Stimulated activated CD4-positive, alpha-beta T cell treated with anti-CD3 and anti-CD28 coated beads, Interleukin-12 subunit alpha, Interleukin-12 subunit beta, amount 100 ng/mL, for 24 hours (primary cell): ENCODE results near the gene CLIP2.
"Not testable (repeated sequence)": the region's sequence is repeated elsewhere in the genome, so short reads cannot be mapped to it uniquely, and the experiment has no call there.

Source experiments
- DNase-seq, 2 experiments: peaks; one replicate each; pipeline ENCODE4 v3.0.0-alpha.2; 2020; ENCODE audit warnings: low read depth in 2 of 2

CLIP2 gene

DNA sequence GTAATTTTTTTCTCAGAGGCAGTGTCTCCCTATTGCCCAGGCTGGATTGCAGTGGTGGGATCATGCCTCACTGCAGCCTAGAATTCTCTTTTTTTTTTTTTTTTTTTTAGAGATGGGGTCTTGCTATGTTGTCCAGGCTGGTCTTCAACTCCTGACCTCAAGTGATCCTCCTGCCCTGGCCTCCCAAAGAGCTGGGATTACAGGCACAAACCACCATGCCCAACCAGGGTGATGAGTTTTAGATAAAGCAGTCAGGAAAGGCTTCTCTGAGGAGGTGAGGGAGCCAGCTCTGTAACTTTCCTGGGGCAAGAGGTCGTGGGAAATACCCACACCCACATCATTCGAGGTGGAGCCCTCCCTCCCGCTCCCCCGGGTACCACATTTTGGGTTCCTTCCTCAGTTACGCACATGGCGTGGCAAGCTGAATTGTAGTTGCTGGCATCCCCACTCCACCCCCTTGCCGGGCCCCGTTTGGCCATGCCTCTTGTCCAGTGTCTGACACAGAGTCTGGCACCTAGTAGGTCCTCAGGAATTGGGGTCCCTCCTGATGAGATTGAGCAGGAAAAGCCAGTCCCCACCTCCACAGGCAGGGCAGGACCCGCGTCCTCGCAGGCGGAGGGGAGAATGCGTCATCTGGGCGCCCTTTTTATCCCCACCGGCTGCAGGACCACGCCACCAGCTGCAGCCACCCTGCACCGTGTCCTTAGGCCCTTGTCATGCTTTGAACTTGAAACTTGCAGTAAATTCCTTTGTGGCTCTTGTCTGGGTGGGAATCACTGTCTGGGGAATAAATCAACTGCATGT is 43.4 kb downstream of the CLIP2 start:
- DNase-seq = no peak

DNA sequence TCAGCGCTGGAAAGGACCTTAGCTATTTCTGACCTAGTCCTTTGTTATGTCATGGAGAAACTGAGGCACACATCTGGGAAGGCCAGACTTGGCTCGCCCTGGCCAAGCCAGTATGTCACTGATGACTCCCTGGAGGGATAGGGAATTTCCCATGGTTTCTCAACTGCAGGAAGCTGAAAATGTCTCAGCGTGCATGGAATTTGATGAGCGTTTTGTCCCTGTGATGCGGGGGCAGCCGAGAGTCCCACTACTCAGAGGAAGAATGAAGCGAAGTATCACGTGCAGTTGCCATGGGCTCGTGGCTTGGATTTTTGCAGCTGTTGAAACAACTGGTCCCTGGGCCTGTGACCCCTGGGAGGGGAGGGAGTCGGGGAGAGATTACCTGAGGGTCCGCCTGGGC is 44.8 kb downstream of the CLIP2 start:
- no peak for DNase-seq

DNA sequence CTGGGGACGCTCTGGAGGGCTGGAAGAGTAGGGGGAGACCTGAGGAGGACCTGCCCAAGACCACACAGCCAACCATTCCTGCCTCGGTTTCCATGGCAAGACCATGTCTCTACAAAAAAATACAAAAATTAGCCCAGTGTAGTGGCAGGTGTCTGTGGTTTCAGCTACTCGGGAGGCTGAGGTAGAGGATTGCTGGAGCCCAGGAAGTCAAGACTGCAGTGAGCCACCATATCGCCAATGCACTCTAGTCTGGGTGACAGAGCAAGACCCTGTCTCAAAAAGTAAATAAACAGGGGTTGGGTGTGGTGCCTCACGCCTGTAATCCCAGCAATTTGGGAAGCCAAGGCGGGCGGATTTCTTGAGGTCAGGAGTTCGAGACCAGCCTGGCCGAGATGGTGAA is 48.7 kb downstream of the CLIP2 start:
- no peak for DNase-seq

DNA sequence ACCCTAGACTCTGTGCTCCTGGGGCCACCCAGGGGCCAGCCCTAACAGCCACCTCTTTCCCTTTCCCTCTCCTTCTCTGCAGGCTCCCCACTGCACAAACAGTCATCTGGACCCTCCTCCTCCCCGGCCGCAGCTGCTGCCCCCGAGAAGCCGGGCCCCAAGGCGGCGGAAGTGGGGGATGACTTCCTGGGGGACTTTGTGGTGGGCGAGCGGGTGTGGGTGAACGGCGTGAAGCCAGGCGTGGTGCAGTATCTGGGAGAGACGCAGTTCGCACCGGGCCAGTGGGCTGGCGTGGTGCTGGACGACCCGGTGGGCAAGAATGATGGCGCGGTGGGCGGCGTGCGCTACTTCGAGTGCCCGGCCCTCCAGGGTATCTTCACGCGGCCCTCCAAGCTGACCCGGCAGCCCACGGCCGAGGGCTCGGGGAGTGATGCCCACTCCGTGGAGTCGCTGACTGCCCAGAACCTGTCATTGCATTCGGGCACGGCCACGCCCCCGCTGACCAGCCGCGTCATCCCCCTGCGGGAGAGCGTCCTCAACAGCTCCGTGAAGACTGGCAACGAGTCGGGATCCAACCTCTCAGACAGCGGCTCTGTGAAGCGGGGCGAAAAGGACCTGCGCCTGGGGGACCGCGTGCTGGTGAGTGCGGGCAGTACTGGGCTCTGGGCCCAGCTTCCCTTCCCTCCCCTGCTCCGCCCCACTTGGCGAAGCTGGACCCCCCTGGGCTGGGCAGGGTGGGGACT is 49.3 kb downstream of the CLIP2 start:
- DNase-seq = no peak

DNA sequence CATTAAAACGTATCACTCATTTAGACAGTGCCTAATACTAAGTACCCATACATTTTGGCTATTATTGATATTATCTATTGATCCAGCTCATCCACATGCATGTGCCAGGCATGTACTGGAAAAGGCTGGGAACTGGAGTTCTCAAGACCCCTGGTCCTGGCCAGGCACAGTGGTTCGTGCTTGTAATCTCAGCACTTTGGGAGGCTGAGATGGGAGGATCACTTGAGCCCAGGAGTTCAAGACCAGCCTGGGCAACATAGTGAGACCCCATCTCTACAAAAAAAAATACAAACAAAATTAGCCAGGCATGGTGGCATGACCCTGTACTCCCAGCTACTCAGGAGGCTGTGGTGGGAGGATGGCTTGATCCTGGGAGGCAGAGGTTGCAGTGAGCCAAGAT is 50.4 kb downstream of the CLIP2 start:
- not testable (repeated sequence) for DNase-seq

DNA sequence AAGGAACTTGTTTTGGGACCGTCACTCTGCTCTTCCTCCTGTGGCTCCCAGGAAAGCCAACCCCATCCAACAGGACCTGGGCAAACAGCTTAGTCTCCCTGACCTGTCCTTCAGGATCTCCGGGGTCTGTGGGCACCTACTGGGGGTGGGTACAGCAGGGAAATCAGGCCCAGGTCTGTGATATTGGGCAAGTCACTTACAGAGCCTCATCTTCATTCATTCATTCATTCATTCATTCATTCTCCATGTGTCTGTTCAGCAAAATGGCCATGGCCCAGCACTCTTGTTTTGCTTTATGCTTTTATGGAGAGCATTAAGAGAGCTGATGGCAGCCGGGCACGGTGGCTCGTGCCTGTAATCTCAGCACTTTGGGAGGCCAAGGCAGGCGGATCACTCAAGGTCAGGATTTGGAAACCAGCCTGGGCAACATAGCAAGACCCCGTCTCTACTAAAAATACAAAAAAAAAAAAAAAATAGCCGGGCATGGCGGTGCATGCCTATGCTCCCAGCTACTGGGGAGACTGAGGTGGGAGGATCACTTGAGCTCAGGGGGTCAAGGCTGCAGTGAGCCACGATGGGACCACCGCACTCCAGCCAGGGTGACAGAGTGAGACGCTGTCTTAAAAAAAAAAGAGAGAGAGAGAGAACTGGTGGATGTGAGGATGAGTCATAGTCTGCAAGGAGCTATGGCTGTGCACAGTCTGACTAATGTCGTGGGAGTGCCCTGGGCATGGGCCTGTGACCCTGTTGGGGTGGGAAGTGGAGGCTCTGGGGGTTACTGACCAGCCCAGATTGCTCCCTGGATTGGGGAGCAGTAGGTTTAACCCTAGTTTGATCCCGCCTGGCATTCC is 54.3 kb downstream of the CLIP2 start:
- DNase-seq = no peak

DNA sequence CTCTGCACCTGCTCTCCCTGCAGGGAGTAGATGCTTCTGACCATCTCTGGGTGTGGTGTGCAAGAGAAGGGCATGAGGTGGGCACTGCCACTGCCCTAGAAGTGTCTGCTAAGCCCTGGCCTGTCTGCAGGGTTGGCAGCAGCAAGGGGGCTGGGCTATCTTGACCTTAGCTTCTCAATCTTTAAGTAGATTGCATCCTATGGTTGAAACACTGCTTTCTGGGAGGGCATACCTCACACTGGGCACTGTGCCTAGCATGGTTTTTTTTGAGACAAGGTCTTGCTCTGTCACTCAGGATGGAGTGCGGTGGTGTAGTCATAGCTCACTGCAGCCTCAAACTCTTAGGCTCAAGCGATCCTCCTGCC is 54.9 kb downstream of the CLIP2 start:
- no peak for DNase-seq

DNA sequence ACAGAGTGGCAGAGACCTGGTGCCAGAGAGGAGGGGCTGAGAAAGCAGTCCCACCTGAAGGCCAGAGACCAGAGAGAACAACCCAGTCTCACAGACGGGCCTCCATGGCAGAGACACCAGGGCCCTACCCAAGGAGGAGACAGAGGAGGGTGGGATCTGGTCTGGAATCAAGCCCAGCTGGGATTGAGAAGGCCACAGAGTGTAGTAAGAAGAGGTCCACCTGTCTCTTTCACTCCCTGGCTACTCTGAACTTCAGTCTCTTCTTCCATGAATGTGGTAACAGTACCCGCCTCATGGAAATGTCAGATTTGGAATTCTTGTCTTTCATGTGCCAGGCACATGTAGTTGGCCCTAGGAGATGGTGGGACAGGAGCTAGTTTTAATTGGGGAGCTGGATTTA is 55.6 kb downstream of the CLIP2 start:
- no peak for DNase-seq

DNA sequence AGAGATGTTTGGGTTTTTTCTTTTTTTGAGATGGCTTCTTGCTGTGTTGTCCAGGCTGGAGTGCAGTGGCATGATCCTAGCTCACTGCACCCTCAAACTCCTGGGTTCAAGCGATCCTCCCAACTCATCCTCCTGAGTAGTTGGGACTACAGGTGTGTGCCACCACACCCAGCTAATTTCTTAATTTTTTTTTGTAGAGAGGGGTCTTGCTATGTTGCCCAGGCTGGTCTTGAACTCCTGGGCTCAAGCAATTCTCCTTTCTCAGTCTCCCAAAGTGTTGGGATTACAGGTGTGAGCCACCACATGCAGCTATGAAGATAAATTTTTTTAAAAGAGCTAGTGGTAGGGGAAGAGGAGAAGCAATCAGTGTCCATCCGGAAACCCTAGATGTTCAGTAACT is 56.8 kb downstream of the CLIP2 start:
- no peak for DNase-seq

DNA sequence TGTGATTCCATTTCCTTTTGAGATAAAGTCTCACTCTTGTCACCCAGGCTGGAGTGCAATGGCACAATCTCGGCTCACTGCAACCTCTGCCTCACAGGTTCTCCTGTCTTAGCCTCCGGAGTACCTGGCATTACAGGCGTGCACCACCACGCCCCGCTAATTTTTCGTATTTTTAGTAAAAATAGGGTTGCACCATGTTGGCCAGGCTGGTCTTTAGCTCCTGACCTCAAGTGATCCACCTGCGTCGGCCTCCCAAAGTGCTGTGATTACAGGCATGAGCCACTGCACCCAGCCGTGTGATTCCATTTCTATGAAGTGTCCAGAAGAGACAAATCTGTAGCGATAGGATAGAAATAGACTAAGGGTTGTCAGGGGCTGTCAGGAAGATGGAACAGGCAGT is 60.4 kb downstream of the CLIP2 start:
- no peak for DNase-seq

DNA sequence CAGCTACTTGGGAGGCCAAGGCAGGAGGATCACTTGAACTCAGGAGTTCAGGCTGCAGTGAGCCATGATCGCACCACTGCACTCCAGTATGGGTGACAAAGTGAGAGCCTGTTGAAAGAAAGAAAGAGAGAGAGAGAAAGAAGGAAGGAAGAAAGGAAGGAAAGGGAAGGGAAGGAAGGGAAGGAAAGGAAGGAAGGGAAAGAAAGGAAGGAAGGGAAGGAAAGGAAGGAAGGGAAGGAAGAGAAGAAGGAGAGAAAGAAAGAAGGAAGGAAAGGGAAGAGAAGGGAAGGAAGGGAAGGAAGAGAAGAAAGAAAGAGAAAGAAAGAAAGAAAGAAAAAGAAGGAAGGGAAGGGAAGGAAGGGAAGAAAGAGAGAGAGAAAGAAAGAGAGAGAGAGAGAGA is 61.5 kb downstream of the CLIP2 start:
- no peak for DNase-seq

DNA sequence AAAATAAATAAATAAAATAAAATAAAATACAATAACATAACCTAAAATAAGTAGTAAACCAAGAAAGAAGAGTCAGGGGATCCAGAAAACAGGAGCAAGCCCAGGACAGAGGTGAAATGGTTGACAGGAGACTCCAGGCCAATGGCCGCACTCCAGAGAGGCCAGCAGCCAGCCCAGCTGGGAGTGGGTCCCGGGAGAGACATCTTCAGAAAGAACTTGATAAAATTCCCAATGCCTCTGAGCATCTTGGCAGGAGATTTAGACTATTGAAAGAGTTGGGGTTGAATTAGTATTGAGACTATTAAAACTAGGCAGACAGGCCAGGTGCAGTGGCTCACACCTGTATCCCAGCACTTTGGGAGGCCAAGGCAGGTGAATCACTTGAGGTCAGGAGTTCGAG is 62.6 kb downstream of the CLIP2 start:
- no peak for DNase-seq

DNA sequence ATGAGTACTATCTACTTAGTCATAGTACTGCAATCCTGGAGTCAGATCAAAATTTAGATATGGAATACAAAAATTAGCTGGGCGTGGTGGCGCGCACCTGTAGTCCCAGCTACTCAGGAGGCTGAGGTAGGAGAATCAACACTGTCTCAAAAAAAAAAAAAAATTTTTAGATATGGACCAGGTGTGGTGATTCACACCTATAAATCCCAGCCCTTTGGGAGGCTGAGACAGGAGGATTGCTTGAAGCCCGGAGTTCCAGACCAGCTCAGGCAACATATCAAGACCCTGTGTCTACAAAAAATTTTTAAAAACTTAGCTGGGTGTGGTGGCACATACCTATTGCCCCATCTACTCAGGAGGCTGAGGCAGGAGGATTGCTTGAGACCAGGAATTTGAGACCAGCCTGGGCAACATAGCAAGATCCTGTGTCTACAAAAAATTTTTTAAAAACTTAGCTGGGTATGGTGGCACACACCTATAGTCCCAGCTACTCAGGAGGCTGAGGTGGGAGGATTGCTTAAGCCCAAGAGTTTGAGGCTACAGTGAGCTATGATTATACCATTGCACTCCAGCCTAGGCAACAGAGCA is 63.4 kb downstream of the CLIP2 start:
- DNase-seq = not testable (repeated sequence)

DNA sequence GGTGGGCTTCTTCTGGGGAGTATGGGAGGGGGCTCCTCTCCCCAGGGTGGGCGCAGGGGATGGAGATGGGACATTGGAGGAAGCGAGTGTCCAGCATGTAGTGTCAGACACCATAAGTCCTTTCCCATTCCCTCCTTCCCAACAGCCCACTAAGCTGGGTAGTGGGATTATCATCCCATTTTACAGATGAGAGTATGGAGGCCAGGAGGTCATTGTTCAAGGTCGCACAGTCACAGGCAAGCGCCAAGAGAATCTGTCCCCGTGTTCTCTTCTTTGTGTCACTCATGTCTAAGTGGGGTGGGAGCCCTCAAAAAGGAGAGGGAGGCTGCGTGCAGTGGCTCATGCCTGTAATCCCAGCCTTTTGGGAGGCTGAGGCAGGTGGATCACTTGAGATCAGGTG is 64.8 kb downstream of the CLIP2 start:
- no peak for DNase-seq

DNA sequence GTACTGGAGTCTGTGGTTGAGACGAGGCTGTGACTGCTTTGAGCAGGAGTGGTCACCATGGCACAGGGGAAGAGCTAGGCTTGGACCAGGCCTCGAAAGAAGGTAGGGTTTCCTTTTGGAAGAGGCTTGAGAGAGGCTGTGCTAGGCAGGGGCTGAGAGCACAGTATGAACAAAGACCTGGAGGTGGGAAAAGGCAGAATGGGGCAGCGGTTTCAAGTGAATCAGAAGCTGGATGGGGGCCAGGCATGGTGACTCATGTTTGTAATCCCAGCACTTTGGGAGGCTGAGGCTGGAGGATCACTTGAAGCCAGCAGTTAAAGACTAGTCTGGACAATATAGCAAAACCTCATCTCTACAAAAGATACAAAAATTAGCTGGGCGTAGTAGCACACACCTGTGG is 65.9 kb downstream of the CLIP2 start:
- no peak for DNase-seq

DNA sequence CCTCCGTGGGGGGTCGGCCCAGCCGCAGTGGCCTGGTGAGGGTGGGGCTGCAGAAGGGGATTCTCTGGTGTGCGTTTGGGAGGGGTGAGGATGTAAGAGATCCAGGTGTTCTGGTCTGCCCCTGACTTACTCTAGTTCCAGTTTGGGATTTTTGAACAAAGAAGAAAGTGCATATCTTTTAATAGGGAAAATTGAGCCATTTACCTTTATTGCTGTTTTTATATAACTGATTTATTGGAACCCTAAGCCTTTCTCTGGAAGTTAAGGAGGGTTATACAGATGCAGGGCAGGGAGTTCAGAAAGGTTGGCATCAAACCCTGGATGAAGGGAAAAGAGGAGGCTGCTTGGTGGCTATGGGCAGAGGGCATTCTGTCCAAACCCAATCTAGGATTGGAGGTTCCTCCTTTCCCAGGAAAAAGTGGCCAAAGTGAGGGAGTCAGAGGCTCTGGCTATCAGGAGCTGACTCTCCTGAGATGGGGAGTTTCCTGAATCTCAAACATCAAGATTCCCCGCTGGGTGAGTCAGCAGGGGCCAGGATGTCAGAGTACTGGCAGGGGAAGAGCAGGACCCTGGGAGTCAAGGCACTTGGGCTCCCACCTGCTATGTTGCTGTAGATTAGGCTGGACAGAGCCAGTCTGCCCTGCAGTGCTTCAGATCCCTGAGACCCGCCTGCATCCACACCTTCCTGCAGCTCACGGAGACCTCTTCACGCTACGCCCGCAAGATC is 67.5 kb downstream of the CLIP2 start:
- no peak for DNase-seq

DNA sequence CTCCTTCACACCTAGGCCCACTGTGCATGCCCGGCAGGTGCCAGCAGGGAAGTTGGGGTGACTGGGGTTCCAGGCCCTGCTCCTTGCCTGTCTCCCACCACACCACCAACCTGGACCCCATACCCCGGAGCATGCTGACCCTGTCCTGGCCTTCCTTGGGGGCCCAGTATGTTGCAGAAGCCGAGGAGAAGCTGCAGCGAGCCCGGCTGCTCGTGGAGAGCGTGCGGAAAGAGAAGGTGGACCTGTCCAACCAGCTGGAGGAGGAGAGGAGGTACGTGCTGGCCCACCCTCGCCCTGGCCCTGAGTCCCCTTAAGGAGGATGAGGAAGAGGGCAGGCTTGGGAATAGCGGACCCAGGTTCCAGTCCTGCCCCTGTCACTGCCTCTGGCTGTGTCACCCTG is 70.8 kb downstream of the CLIP2 start:
- DNase-seq = no peak

DNA sequence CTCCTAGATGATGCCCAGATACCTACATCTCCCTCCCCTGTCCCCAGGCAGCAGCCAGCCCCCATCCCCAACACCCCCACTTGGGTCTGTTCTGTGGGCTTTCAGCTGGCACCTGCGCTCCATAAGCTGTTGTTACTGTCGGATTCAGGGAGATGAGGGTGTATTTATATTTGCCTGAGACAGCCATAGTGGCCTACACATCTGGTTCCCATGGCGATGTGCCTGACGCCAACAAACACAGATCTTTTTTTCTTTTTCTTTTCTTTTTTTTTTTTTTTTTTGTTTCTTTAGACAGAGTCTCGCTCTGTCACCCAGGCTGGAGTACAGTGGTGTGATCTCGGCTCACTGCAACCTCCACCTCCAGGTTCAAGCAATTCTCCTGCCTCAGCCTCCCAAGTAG is 73.1 kb downstream of the CLIP2 start:
- no peak for DNase-seq

DNA sequence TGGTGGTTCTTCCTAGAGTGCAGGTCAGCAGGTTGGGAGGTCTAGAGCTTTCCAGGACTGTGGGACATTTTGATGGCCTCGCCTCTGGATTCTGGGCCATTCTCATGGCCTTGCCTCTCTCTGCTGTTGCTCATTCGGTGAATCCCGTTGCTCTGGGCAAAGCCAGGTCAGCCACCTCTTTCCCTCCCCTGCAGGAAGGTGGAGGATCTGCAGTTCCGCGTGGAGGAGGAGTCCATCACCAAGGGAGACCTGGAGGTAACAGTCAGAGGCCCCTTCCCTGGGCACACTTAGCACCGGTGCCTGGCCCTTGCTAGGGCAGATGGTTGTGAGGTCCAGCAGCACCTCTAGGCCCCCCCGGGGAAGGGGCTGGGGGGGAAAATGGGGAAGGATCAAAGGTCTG is 74.9 kb downstream of the CLIP2 start:
- no peak for DNase-seq

DNA sequence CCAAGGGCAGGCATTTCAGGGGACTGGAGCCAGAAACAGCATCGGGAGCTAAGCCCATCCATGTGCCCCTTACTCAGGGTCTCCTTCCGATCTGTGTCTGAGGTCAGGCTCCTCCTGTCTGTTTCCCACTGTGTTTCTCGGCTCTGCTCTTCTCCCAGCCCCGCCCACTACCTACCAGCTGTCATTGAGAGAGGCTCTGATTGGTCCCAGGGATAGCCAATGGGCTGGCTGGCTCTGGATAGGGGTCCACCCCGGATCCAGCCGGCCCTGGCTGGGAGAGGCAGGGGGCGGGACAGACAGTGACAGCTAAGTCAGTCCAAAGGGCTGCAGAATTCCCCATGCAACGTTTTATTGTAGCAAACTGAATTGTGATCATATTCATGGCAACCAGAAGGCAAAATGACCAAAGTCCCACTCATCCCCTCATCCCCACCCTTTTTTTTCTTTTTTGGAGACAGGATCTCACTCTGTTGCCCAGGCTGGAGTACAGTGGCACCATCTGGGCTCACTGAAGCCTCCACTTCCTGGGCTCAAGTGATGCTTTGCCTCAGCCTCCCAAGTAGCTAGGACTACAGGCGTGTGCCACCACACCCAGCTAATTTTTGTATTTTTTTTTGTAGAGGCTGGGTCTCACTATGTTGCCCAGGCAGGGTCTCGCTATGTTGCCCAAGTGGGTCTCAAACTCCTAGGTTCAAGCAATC is 76.3 kb downstream of the CLIP2 start:
- DNase-seq = no peak
